ENCODE results near the gene TXNDC15. TPM values are rescaled to one million over a fixed set of nuclear protein-coding genes. Genes with fewer than 3 reads are reported as not detected.

TXNDC15 gene
- total and polyA plus RNA-seq, 4 donors: 29.3 to 53.1 (median 44.2) TPM

GRCh38 chr5:134891473-134891872 lies 17.3 kb downstream of the TXNDC15 start:
- no peak for DNase-seq (ENCODE audit: low spot score)
- Histone ChIP-seq H3K9me3 (ENCODE audit: control insufficient read depth in 4 of 4, low read length in 3 of 4) (no peaks in the 10 kb centered on the region), H3K36me3 (ENCODE audit: control insufficient read depth in 4 of 4, insufficient read depth in 3 of 4, low read depth in 1 of 4, low read length in 3 of 4) (peaks cover 0 to 4% (median 3%) of the 10 kb centered on the region in 4 donors), H3K4me3 (ENCODE audit: low read depth in 1 of 3, low read length in 3 of 3) (no peak overlapping the region), H3K4me1 (ENCODE audit: control insufficient read depth in 4 of 4, insufficient read depth in 4 of 4, low read length in 3 of 4) (peaks cover 0 to 9% (median 8%) of the 10 kb centered on the region in 4 donors), H3K27ac (ENCODE audit: low read depth in 1 of 2, low read length in 2 of 2) (no peak overlapping the region), H3K9ac (ENCODE audit: low read depth in 1 of 2, low read length in 2 of 2) (no peak overlapping the region), H3K27me3 (ENCODE audit: control insufficient read depth in 4 of 4, insufficient read depth in 4 of 4, low read length in 3 of 4) (no peaks in the 10 kb centered on the region)
- WGBS: 100% methylated on average over 1 of the region's 1 CpG
- TF ChIP-seq ATF3 (IDR thresholded peaks at IDR 0.05): no peak
- no peak for TF ChIP-seq YY1 (IDR thresholded peaks at IDR 0.05)
- TF ChIP-seq CTCF (IDR thresholded peaks at IDR 0.05; ENCODE audit: low read depth, low read length, missing input control): no peak
- TF ChIP-seq RXRA (IDR thresholded peaks at IDR 0.05): no peak
- no peak for TF ChIP-seq HNF4A (conservative IDR thresholded peaks at IDR 0.05)
- no peak for TF ChIP-seq RAD21 (IDR thresholded peaks at IDR 0.05)
- TF ChIP-seq SP1 (IDR thresholded peaks at IDR 0.05): no peak
- TF ChIP-seq FOXA2 (IDR thresholded peaks at IDR 0.05): no peak
- no peak for TF ChIP-seq REST (IDR thresholded peaks at IDR 0.05)
- no peak for TF ChIP-seq NR2F2 (IDR thresholded peaks at IDR 0.05)
- no peak for TF ChIP-seq FOXA1 (IDR thresholded peaks at IDR 0.05)
- no peak for TF ChIP-seq TAF1 (conservative IDR thresholded peaks at IDR 0.05)
- no peak for TF ChIP-seq EGR1 (IDR thresholded peaks at IDR 0.05; ENCODE audit: low read depth in 2 of 2)
- TF ChIP-seq ZBTB33 (IDR thresholded peaks at IDR 0.05): no peak

- Histone ChIP-seq H3K36me3 (ENCODE audit: control insufficient read depth in 4 of 4, insufficient read depth in 3 of 4, low read depth in 1 of 4, low read length in 3 of 4) (peaks cover 0 to 4% (median 3%) of the 10 kb centered on the region in 4 donors), H3K4me1 (ENCODE audit: control insufficient read depth in 4 of 4, insufficient read depth in 4 of 4, low read length in 3 of 4) (peaks cover 0 to 9% (median 8%) of the 10 kb centered on the region in 4 donors), H3K27ac (ENCODE audit: low read depth in 1 of 2, low read length in 2 of 2) (no peak overlapping the region), H3K4me3 (ENCODE audit: low read depth in 1 of 3, low read length in 3 of 3) (no peak overlapping the region), H3K9ac (ENCODE audit: low read depth in 1 of 2, low read length in 2 of 2) (no peak overlapping the region), H3K27me3 (ENCODE audit: control insufficient read depth in 4 of 4, insufficient read depth in 4 of 4, low read length in 3 of 4) (no peaks in the 10 kb centered on the region), H3K9me3 (ENCODE audit: control insufficient read depth in 4 of 4, low read length in 3 of 4) (no peaks in the 10 kb centered on the region)
- DNase-seq (ENCODE audit: low spot score): no peak
- WGBS: 94% methylated on average over 3 of the region's 3 CpGs
- TF ChIP-seq MAX (IDR thresholded peaks at IDR 0.05) (no peak), ZBTB33 (IDR thresholded peaks at IDR 0.05) (no peak), ATF3 (IDR thresholded peaks at IDR 0.05) (no peak), FOXA1 (IDR thresholded peaks at IDR 0.05) (no peak), RAD21 (IDR thresholded peaks at IDR 0.05) (no peak), YY1 (IDR thresholded peaks at IDR 0.05) (no peak), CTCF (IDR thresholded peaks at IDR 0.05; ENCODE audit: low read depth, low read length, missing input control) (no peak), FOXA2 (IDR thresholded peaks at IDR 0.05) (no peak), HNF4G (IDR thresholded peaks at IDR 0.05) (no peak), GABPA (IDR thresholded peaks at IDR 0.05 in 1 of 2, conservative IDR thresholded peaks at IDR 0.05 in 1 of 2) (no peak), TAF1 (conservative IDR thresholded peaks at IDR 0.05) (no peak)
Observed at GRCh38 chr5:134892282-134892681, 18.1 kb downstream of the TXNDC15 start.

Data from liver (tissue), 9 donors.